Lower leg skin (tissue), 3 donors: ENCODE results near the gene PLXNA2.

Experiments used
- POLR2A ChIP-seq, 2 donors: fragments of 450-650 bp; IDR thresholded peaks; one replicate each; pipeline ENCODE4 v1.6.1; 2016 to 2017; ENCODE audit warnings: antibody characterized with exemption in 2 of 2, mild to moderate bottlenecking in 1 of 2, moderate library complexity in 1 of 2
- TF ChIP-seq, protein P1 (sequence below), 3 donors: fragments of 450-650 bp; IDR thresholded peaks; one replicate each; pipeline ENCODE4 v1.5.1; 2016; ENCODE audit warnings: antibody characterized with exemption in 3 of 3, mild to moderate bottlenecking in 3 of 3, moderate library complexity in 2 of 3

DNA sequence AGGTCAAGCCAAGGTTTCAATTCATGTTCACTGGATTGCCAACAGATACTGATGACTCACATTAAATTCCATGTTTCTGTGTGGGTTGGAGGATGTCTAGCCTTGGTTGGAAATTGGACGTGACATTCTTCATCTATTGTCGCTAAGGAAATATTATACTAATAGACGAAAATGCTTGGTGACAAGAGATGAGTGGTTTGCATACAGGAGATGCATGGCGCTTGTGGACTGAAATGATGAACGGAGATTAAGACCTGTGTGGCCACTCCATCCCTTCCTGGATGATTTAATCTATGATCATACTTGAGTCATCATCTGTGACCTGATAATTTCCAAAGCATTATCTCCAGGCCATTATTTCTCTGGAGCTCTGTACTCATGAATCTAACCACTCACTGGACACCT is 236.2 kb downstream of the PLXNA2 start:
- TF ChIP-seq, protein P1, sequence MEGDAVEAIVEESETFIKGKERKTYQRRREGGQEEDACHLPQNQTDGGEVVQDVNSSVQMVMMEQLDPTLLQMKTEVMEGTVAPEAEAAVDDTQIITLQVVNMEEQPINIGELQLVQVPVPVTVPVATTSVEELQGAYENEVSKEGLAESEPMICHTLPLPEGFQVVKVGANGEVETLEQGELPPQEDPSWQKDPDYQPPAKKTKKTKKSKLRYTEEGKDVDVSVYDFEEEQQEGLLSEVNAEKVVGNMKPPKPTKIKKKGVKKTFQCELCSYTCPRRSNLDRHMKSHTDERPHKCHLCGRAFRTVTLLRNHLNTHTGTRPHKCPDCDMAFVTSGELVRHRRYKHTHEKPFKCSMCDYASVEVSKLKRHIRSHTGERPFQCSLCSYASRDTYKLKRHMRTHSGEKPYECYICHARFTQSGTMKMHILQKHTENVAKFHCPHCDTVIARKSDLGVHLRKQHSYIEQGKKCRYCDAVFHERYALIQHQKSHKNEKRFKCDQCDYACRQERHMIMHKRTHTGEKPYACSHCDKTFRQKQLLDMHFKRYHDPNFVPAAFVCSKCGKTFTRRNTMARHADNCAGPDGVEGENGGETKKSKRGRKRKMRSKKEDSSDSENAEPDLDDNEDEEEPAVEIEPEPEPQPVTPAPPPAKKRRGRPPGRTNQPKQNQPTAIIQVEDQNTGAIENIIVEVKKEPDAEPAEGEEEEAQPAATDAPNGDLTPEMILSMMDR (IDR thresholded peaks at IDR 0.05), result no peak
- TF ChIP-seq POLR2A (IDR thresholded peaks at IDR 0.05), result no peak
